DMS 273 (cell line): ENCODE data around the gene IL17F.

Source experiments
- DNase-seq: peaks from one replicate; lab custom pipeline; 2025; ENCODE audit not compliant: unreplicated experiment; lab: John Stamatoyannopoulos, UW

IL17F gene

DNA sequence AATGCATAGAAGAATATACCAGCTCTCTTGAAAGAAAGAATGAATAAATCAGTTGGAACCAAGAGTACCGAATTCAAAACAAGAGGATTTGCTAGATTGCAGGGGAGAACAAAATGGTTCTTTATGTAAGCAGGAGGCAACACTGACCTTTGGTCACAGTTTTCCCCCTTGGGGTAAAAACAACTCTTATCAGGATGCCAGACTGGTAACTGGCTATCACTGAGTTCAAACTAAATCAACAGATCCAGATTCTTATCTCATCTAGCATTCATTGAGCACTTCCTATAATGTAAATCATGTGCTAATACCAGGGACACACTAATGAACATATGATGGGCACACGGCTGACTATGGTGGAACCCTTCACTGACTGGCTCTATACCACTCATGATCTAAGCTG, 4.8 kb upstream of the IL17F start:
- no peak for DNase-seq

DNA sequence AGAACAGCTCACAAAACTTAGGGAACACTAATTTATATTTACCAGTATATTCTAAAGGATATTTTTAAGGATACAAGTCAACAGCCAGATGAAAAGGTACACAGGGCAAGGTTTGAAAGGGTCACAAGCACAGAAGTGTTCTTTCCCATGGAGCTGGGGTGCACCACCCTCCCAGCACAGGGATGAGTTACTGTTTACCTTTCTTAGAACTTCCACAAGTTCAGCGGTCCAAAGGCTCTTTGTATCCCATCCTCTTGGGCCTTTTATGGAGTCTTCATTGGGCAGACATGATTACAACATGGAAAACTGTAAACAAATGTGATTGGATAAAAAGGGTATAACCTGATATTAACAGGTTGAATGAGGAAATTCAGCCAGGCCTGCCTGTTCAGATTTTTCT, 1.1 kb upstream of the IL17F start:
- no peak for DNase-seq

DNA sequence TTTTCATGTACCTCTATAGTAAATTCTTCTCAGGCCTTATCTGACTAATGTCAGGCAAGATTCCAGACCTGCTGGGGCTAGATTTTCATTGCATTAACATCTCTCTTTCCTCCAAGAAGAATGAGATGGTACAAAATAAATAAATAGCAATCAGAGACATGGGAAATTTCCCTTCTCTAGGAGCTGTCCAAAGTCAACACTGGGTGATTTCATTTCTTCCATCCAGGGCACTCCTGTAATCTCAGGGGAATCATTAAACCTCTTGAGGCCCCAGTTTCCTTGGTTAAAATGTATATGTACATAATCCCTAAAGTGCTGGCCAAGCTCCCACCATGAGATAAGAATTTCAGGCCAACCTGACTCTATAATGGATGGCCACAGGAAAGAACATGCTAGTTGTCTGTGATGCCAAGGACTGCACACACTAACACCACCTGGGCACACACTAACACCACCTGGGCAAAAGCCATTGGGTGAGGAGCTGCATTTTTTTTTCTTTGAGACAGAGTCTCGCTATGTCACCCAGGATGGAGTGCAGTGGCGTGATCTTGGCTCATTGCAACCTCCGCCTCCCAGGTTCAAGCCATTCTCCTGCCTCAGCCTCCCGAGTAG, 912 bp downstream of the IL17F start:
- no peak for DNase-seq

DNA sequence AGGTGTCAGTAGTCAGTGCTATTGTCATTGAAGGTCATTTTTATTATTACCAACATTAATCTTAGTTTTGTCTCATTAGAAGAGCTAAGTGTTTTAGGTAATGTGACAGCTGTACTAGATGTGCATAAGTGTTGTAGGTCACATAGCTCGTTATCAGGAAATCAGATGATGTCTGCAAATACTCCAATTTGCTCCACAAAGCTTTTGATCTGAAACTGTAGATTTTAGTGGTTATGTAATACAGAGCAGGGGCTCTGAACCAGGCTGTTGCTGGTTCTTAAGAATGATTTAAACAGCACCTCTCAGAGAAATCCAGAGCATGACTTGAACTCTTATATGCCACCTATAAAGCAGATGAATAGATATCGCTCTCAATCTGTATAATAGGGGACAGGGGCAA, 2.5 kb downstream of the IL17F start:
- no peak for DNase-seq

DNA sequence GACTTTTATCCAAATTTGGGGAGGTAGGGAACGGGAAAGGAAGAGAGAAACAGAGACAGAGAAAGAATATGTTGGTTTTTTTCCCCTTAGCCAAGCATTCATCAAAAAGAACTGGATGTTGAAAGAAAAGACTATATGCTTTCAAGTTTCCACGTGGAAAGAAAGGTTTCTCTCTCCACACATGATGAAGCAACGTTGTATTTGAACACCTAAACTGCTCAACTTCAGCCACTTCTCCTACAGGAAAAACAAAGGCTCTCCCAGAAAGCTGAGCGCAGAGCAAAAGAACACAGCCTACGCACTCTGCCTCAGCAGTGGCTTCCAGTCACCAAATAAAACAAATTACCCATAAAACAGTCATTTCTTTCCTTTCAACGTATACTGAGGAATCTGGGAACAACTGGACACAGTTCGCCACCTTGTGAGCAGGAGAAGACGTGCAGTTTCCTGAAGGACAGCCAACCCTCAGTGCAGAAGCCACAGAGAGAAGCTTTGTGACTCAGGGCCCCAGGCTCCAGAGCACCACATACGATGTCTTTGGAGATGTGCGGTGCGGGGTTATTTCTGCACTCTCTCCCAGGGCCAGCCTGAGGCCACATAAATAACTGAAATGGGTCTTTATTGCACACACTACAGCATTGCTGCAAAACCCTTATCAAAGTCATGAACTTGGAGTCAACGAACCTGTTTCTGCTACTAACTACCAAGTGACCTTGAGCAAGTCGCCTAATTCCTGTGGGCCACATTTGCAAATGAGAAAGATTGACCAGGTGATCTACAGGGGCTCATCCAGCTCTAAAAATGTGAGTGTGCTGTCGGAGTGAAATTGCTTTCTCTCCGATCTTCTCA, 10.1 kb downstream of the IL17F start:
- DNase-seq: peak; percentile 62

DNA sequence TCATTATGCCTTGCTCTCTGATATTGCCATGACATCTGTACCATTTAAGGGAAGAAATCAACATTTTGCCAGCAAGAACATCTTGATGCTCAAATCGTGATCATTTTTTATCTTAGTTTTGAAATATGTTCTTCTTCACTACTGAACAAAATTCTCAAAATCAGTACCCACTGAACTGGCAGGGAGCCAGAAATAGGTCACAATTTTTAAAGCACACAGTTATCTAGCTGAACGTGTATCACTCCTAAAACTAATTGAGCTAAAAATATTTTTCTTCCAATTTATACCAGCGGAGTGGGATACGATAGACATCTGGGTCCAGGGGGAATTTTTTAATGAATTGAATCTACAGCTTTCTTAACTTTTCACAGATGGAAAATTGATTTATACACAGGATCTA, 11.3 kb downstream of the IL17F start:
- DNase-seq: no peak

DNA sequence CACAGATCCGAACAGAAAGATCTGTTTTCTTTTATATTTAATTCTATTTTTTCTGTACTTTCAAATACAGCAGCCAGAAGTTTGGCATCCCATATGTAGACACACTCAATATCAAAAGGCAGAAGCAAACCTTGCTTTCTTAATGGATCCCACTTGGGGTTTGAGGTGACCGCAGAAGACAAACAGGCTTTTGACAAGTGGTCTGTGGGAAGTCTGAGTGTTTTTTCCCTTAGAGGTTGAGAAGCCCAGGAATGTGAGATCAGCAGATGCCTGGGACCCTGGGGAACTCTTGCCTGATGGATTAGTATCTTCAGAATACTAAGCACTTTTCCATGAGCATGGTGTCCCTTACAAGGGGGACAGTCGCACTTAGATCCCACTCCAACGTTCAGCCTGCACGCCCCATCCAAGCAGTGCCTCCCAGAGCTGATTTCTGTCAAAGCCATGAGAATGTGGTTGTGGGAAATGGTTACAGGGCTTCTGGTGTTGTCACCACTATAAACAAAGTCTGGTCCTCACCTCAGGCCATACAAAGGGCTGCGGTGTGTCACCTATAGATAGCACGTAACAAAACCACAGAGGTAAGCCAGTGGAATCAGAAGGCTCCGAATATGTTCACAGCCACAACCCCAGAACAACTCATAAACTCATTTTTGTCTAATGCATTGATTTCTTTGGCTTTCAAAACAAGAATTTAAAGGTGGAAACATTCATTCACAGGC, 12.7 kb downstream of the IL17F start:
- DNase-seq: no peak

DNA sequence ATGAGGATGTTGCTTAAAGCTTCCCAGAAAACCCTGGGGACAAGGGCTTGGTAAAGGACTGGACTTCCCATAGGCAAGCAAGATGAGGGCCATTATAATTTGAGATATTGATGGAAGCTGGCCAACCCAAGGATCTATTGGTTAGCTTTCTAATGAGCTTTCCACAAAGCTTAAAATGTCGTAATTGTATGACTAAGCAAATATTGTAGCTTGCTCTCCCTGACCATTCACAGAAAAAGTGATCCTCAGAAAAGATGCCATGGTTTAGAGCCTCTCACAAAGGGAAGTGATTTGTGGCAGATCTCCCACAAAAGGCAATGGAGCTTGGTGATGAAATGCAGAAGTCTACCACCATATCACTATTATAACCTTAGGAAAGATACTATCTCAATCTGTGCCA, 13.6 kb downstream of the IL17F start:
- no peak for DNase-seq

DNA sequence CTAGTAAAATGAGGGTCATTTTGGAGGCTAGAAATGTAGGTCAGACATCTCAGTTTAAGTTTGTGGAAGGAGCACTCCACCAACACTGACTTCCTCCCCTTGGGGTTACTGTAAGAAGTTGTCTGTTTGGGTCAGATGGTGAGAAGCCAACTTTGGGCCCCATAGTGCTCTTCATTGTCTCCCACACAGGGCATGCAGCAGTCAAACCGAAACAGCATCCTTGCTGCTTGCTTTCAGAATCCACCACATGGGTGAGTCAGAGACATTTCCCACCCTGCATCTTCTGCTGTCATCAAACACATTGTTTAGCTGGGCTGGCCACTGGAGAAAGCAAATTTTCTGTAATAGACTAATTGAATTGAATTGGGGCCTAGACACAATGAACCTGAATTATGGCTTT, 16.8 kb downstream of the IL17F start:
- no peak for DNase-seq

DNA sequence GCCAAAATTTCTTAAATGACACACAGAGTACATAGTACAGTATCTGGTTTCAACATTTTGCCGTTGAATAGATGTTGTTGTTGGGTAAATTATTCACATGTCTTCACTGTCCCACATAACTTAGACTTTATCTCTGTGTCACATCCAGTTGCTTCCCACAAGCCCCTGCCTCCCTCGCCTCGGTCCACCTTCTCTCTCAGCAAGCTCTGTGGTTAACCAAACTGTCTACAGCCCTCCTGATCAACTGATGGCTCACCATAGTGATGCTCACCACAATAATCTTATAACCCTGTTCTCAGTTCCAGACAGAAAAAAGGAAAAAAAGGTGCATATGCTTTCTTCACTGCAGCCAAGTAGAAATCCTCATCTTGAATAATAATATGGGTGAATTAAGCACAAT, 23.0 kb downstream of the IL17F start:
- DNase-seq: no peak

DNA sequence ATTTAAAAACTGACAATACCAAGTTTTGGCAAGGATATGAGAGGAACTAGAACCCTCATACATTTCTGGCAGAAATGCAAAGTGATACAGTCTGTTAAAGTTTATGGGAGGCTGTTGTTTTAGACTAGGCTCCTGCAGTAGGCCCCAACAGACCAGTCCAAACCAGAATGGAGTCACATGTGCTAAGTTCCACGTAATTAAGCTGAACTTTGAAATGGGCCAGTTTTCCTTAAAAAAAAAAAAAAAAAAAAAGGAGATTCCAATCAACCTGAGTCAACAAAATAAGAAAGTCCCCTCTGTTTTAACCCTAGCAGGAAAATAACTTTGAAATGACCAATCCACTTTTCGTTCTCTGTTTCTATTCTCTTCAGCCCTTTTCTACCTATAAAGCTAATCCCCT, 26.5 kb downstream of the IL17F start:
- no peak for DNase-seq

DNA sequence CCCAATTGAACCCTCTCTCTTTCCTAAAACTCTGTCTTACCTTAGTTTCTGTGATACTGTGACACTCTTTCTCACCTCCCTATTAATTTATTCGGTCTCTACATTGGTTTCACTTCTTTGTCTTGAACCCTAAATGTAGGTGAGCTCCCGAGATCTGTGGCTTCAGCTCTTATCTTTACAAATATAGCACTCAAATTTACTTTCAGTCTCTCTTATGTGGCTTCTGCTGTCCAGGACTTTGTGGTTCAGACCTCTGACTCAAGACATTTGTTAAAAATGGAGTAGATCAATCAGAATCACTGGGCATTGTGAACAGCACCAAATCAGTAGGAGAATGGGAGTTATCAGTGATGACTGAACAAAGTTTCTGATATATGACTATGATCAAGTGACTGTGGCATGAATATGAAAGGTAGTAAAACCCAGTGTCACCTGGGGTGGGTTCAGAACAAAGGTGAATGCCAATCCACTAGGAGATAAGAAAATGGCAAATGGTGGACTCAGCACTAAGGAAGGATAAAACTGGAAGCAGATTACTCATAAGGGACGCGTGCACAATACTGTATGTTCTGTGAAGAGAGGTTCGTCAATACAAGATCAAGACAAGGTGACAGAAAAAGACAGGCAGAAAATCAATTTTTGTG, 27.2 kb downstream of the IL17F start:
- DNase-seq: no peak

DNA sequence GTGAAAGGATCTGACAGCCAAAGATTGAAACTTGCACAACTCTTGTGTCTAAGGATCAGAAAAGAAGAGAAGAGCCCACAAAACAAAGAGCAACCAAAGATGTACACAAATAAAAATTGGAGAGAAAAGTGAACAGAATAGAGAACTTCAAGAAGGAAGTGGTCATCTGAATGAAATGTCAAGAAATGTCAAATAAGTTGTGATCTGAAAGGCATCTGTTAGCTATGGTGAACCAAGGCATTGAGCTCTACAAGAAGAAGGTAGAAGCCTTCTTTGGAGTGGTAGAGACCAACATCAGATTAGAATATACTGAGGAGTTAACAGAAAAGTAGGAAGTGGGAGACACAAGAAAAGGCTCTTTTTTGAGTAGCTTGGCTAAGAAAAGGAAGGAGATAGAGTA, 28.5 kb downstream of the IL17F start:
- no peak for DNase-seq

DNA sequence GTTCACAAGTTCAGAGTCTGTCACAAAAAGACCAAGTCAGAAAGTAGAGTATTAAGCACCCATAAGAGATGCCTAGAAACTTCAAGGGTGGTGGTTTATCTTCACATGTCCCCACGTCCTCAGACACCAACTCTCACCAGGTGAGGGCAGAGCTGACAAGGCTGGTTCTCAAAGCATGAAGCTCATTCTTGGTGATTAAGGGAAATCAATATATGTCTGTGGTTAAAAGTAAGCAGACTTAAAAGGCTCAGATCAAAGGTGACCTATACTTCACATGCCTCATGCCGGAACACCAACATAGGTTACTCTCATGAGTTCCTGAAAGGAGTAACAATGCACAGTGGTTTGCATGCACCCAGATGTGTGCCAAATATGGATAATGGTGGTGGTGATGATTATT, 31.2 kb downstream of the IL17F start:
- no peak for DNase-seq

DNA sequence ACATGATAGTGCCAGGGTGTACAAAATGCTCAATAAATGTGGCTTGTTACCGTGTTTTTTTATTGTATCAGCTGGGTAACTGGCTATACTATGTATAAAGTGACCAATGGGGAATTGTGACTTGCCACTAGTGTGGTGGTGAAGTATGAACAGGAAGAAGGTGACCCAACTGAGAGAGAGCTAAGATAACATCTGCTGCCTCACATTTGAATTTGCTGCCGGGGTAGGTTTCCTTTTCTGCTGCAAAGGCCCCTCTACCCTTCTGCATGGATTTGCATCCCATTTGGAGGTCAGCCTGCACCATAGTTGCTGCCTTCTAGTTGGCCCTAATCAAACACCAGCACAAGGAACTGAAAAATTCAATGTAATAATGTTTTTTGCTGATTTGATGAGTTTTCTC, 34.1 kb downstream of the IL17F start:
- no peak for DNase-seq

DNA sequence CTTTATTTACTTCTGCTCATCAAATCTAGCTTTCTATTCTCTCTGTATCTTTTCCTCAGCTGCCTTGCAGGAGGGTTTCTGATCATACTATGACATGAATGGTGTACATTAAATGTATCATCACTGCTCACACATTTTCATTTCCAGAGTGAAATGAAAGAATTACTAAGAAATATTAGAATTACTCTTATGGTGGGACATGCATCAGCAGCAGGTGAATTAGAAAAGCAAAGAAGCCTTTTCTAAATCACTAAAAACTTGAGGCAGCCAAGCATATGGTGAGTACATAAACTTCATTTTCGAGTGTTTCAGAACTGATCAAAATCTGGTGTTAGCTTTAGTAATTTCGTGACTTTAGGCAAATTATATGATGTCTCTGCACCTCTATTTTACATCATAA, 34.5 kb downstream of the IL17F start:
- DNase-seq: no peak

DNA sequence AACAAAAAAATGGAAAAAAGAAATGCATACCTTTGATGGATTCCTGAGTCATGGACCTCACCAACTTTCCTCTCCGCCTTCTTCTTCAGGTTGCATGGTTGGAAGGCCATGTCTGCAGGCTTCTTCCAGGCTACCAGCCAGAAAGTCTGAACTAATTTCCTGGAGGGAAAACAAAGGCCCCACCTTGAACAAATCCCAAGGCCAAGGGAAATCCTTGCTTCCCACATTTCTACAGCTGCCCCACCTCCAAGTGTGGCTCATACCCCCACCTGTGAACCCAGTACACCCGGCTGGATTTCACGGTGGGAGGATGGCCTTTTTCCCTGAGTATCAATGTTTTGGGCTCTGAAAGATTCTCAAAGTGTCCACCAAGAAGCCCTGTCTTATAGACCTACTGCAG, 35.7 kb downstream of the IL17F start:
- DNase-seq: no peak

DNA sequence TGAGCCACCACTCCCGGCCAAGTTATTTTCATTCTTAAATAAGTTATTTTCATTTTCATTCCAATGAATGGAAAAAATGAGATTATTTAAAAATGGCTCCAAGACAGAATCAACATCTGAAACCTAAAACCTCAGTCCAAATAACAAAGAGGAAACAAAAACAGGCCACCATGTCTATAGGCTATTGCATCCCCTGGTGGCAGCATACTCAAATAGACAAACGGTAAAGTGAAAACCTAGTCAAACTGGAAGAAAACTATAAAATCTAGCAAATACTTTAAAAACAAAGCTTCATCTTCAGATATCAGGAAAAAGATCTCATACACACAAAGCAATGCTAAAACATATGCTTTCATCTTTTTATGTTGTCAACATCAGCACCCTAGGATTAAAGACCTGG, 37.2 kb downstream of the IL17F start:
- no peak for DNase-seq

DNA sequence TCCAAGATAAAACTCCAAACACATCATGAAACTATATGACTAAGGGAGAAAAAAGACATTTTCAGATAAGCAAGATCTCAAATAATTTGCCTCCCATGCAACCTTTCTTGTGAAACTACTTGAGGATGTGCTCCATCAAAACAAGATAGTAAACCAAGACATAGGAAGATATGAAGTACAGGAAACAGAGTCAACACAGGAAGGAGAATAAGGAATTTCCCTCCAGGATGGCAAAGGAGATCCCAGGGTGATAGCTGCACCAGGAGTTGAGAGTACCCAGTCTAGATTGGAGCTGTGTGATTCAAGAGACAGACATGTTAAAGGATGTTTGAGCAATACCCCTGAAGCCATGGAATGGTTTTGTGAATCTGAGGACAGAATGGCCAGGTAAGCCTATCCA, 42.8 kb downstream of the IL17F start:
- DNase-seq: no peak

DNA sequence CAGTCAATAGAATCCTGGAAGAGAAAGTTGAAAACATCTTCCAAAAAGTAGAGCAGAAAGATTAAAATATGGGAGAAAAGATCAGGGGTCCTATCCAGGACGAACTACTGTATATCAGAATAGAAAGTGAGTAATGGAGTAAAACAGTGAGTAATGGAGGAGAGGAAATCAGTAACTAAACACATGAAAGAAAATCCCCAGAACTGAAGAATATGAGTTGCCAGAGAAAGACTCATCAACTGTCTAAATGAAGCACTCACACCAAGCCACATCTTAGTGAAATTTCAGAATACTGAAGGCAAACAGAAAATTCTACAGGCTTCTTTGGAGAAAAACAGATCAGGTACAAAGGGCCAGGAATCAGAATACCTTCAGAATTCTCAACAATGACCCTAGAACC, 43.3 kb downstream of the IL17F start:
- no peak for DNase-seq

DNA sequence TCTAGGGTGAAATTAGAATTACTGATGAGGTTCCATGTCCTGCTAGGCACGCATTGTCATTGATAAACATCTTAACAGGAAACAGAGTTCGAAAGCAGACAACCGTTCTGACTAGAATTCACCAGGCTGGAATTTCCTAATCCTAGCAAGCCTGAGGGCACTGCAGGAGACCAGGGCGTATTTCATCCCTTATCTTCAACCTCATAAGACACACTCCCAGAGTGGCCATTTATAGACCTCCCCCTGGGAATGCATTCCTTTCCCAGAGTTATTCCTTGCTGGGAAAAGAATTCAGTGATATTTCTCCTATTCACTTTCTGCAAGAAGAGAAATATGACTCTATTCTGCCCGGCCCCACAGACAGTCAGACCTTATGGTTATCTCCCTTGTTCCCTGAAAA, 44.2 kb downstream of the IL17F start:
- DNase-seq: peak; percentile 2

DNA sequence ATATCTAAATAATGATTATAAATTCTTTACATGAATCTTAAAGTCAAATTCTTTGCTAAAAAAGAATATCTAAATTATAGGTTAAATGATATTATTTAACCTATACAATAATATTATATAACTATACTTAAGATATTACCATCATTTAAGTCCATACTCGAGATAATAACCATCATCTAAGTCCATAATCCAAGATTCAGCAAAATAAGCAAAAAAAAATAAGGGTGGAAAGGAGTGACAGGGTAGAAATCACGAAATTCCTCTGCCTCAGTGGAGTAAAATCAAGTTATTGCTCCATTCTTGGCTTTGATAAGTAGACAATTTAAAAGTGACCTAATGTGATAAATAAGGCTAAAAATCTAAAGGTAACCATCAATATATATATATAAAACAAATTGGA, 48.4 kb downstream of the IL17F start:
- DNase-seq: no peak
